HCT116 (cell line): ENCODE data around the gene CHCHD3. TPM values are rescaled to one million over a fixed set of nuclear protein-coding genes. Genes with fewer than 3 reads are reported as not detected.

ENCODE experiments used
- ATAC-seq: fragments of 200-7000 bp; cut with Tn5 transposase; 2 replicates; pipeline ENCODE4 v1.9.1; 2020; ENCODE audit warnings: mild to moderate bottlenecking, moderate library complexity
- BruUV-seq: library from RNA; stranded (reverse); fragments of 400-500 nt; replicated peaks from 2 replicates; lab custom pipeline; 2021; lab: Mats Ljungman, UMichigan
- CTCF ChIA-PET: fragments of 300-600 bp; sonication (Branson Sonifier 250); formaldehyde crosslinking; loops from one replicate; lab custom pipeline; 2021; ENCODE audit warnings: antibody characterized with exemption; lab: Charles Lee
- POLR2A ChIA-PET: fragments of 300-600, 350-600 bp; sonication (Branson Sonifier 250); formaldehyde crosslinking; loops from one replicate; lab custom pipeline; 2021; ENCODE audit warnings: antibody characterized with exemption; lab: Charles Lee
- RAD21 ChIA-PET, 2 experiments: fragments of 300-600 bp; sonication (Branson Sonifier 250); formaldehyde crosslinking; loops; one replicate each; lab custom pipeline; 2023; ENCODE audit warnings: low total read pairs in 2 of 2; ENCODE audit not compliant: uncharacterized antibody in 2 of 2, unreplicated experiment in 2 of 2, low non-redundant PET in 1 of 2; lab: Charles Lee
- DNase-seq: peaks from one replicate; pipeline ENCODE4 v3.0.0-alpha.2; 2010; ENCODE audit warnings: low read depth, low spot score
- H2AFZ ChIP-seq: fragments of 200-600 bp; shearing (Covaris generic), sonication (generic); 2 replicates; pipeline ENCODE4 v1.6.1; 2017; ENCODE audit warnings: low read depth, mixed run types, mixed read lengths, antibody characterized with exemption, low read length; ENCODE audit not compliant: poor library complexity, severe bottlenecking
- H3K27ac ChIP-seq: 2 replicates; pipeline ENCODE4 v1.5.1; 2012; ENCODE audit warnings: low read depth, low read length
- H3K27me3 ChIP-seq: fragments of 200-600 bp; sonication (generic); 2 replicates; pipeline ENCODE4 v1.6.1; 2016; ENCODE audit warnings: mixed run types, low read length, mixed read lengths; ENCODE audit not compliant: insufficient read depth
- H3K36me3 ChIP-seq, 2 experiments: fragments of 200-500 bp in 1 of 2; fragments of 200-600 bp in 1 of 2; sonication (Bioruptor generic) in 1 of 2; sonication (generic) in 1 of 2; 2 replicates each; pipeline versions ENCODE4 v1.5.1 to v1.6.1; 2014 to 2016; ENCODE audit warnings: low read length in 2 of 2, inconsistent platforms in 1 of 2, mixed read lengths in 1 of 2, mixed run types in 1 of 2; ENCODE audit not compliant: insufficient read depth in 2 of 2, control insufficient read depth in 1 of 2
- H3K4me1 ChIP-seq, 2 experiments: fragments of 200-600 bp in 1 of 2; sonication (generic) in 1 of 2; 2 replicates each; pipeline versions ENCODE4 v1.5.1 to v1.6.1; 2012 to 2017; ENCODE audit warnings: low read length in 2 of 2, inconsistent platforms in 1 of 2, mild to moderate bottlenecking in 1 of 2, mixed read lengths in 1 of 2, mixed run types in 1 of 2, moderate library complexity in 1 of 2; ENCODE audit not compliant: insufficient read depth in 2 of 2, control insufficient read depth in 1 of 2
- H3K4me2 ChIP-seq: fragments of 200-600 bp; sonication (generic); 2 replicates; pipeline ENCODE4 v1.6.1; 2017; ENCODE audit warnings: mixed run types, low read length, mixed read lengths
- H3K4me3 ChIP-seq, 2 experiments: fragments of 200-600 bp in 1 of 2; sonication (generic) in 1 of 2; replicated peaks in 1 of 2; 2 replicates each; pipeline ENCODE4 v1.5.1; 2011 to 2016; ENCODE audit warnings: low read length in 2 of 2, control low read depth in 1 of 2, low read depth in 1 of 2, mild to moderate bottlenecking in 1 of 2, mixed read lengths in 1 of 2, mixed run types in 1 of 2
- H3K79me2 ChIP-seq: fragments of 200-600 bp; sonication (generic); 2 replicates; pipeline ENCODE4 v1.6.1; 2017; ENCODE audit warnings: mild to moderate bottlenecking, mixed run types, low read length, moderate library complexity, mixed read lengths; ENCODE audit not compliant: insufficient read depth
- H3K9ac ChIP-seq: fragments of 200-600 bp; sonication (generic); 2 replicates; pipeline ENCODE4 v1.6.1; 2016; ENCODE audit warnings: low read length, mixed read lengths
- H3K9me2 ChIP-seq: fragments of 200-600 bp; sonication (generic), shearing (Covaris generic); 2 replicates; pipeline ENCODE4 v1.6.1; 2017; ENCODE audit warnings: mixed run types, mild to moderate bottlenecking, moderate library complexity; ENCODE audit not compliant: insufficient read depth
- H3K9me3 ChIP-seq, 2 experiments: fragments of 200-500 bp in 1 of 2; fragments of 200-600 bp in 1 of 2; sonication (Bioruptor generic) in 1 of 2; sonication (generic) in 1 of 2; 2 replicates each; pipeline ENCODE4 v1.6.1; 2014 to 2017; ENCODE audit warnings: low read length in 2 of 2, mixed read lengths in 2 of 2, inconsistent platforms in 1 of 2, low read depth in 1 of 2, mild to moderate bottlenecking in 1 of 2, mixed run types in 1 of 2, moderate library complexity in 1 of 2; ENCODE audit not compliant: control insufficient read depth in 1 of 2, insufficient read depth in 1 of 2
- H4K20me1 ChIP-seq: fragments of 200-600 bp; sonication (generic), shearing (Covaris generic); 2 replicates; pipeline ENCODE4 v1.6.1; 2017; ENCODE audit warnings: mixed run types, mild to moderate bottlenecking, moderate library complexity; ENCODE audit not compliant: insufficient read depth
- ATF3 ChIP-seq: IDR thresholded peaks from 2 replicates; pipeline ENCODE4 v1.6.1; 2012
- CEBPB ChIP-seq: IDR thresholded peaks from 2 replicates; pipeline ENCODE4 v1.6.1; 2012; ENCODE audit warnings: low read depth
- CTCF ChIP-seq, 3 experiments: fragments of 200-600 bp in 1 of 3; sonication (generic) in 1 of 3; IDR thresholded peaks in 2 of 3; conservative IDR thresholded peaks in 1 of 3; 2 replicates each; pipeline ENCODE4 v1.5.1; 2012 to 2017; ENCODE audit warnings: low read depth in 2 of 3, low read length in 2 of 3, antibody characterized with exemption in 1 of 3, borderline replicate concordance in 1 of 3, control low read depth in 1 of 3, mild to moderate bottlenecking in 1 of 3, mixed read lengths in 1 of 3, mixed run types in 1 of 3, moderate library complexity in 1 of 3; ENCODE audit not compliant: insufficient read depth in 1 of 3
- EGR1 ChIP-seq: IDR thresholded peaks from 2 replicates; pipeline ENCODE4 v1.6.1; 2012; ENCODE audit warnings: low read depth
- EZH2 ChIP-seq: fragments of 200-600 bp; sonication (generic); IDR thresholded peaks from 2 replicates; pipeline ENCODE4 v1.6.1; 2017; ENCODE audit warnings: antibody characterized with exemption, mixed run types
- EZH2phosphoT487 ChIP-seq: fragments of 200-600 bp; IDR thresholded peaks from 2 replicates; pipeline ENCODE4 v1.6.1; 2018; ENCODE audit warnings: antibody characterized with exemption, borderline replicate concordance
- FOSL1 ChIP-seq: IDR thresholded peaks from 2 replicates; pipeline ENCODE4 v1.6.1; 2012; ENCODE audit warnings: low read depth
- JUND ChIP-seq: IDR thresholded peaks from 2 replicates; pipeline ENCODE4 v1.6.1; 2012
- POLR2A ChIP-seq: IDR thresholded peaks from 2 replicates; pipeline ENCODE4 v1.7.0; 2011; ENCODE audit warnings: borderline replicate concordance; ENCODE audit not compliant: insufficient read depth, insufficient read length; ENCODE audit errors: extremely low read depth
- POLR2AphosphoS5 ChIP-seq: IDR thresholded peaks from 2 replicates; pipeline ENCODE4 v1.6.1; 2011; ENCODE audit warnings: mild to moderate bottlenecking, low read depth, low read length, moderate library complexity
- REST ChIP-seq: IDR thresholded peaks from 2 replicates; pipeline ENCODE4 v1.6.1; 2012; ENCODE audit warnings: low read depth
- SP1 ChIP-seq: IDR thresholded peaks from 2 replicates; pipeline ENCODE4 v1.6.1; 2012; ENCODE audit warnings: low read depth
- SRF ChIP-seq: IDR thresholded peaks from 2 replicates; pipeline ENCODE4 v1.6.1; 2012; ENCODE audit warnings: low read depth
- TCF7L2 ChIP-seq: IDR thresholded peaks from 2 replicates; pipeline ENCODE4 v1.7.0; 2011; ENCODE audit warnings: borderline replicate concordance, inconsistent platforms; ENCODE audit not compliant: insufficient read depth, insufficient read length; ENCODE audit errors: extremely low read depth
- YY1 ChIP-seq: IDR thresholded peaks from 2 replicates; pipeline ENCODE4 v1.6.1; 2011; ENCODE audit warnings: low read length, low read depth, moderate library complexity, mild to moderate bottlenecking; ENCODE audit not compliant: insufficient replicate concordance; ENCODE audit errors: extremely low read depth
- ZFX ChIP-seq: fragments of 450-650 bp; IDR thresholded peaks from 2 replicates; pipeline ENCODE4 v1.6.1; 2017
- ZNF274 ChIP-seq: fragments of 200-500 bp; sonication (Bioruptor generic); IDR thresholded peaks from 2 replicates; pipeline ENCODE4 v1.6.1; 2014; ENCODE audit warnings: mild to moderate bottlenecking, low read depth, low read length, inconsistent platforms
- intact Hi-C: fragments of 100-400 bp; cut with micrococcal nuclease; formaldehyde crosslinking; loops from 2 replicates; pipeline ENCODE4 v1.10.0; 2022
- total RNA-seq: library from RNA; stranded (reverse); gene quantifications from one replicate; pipeline ENCODE4 v1.2.1, GENCODE V29; 2021; ENCODE audit not compliant: unreplicated experiment

Gene CHCHD3
- total RNA-seq, 1 experiment from 2014 or later = 73.5 TPM

GRCh38 chr7:133126422-133126821, 44.5 kb upstream of the CHCHD3 start:
- ChIA-PET CTCF (no interaction called here), POLR2A (no interaction called here)

More at GRCh38 chr7:133126422-133126821, 44.5 kb upstream of the CHCHD3 start:
- no peak overlapping the region for H3K27ac ChIP-seq
- TF ChIP-seq ZNF274 (no peak), REST (no peak), CEBPB (no peak), CTCF (IDR thresholded peaks at IDR 0.05 in 2 of 3, conservative IDR thresholded peaks at IDR 0.05 in 1 of 3; ENCODE audit: borderline replicate concordance in 1 of 3, insufficient read depth in 1 of 3, low read depth in 2 of 3, low read length in 2 of 3) (no peak), TCF7L2 (no peak), EZH2 (no peak), ZFX (no peak), SP1 (no peak), EGR1 (no peak), POLR2A (no peak), POLR2AphosphoS5 (no peak), SRF (no peak), ATF3 (no peak), FOSL1 (no peak), JUND (no peak), YY1 (no peak), EZH2phosphoT487 (no peak)
- no peaks in the 10 kb centered on the region for H3K9me3 ChIP-seq
- H3K27me3 ChIP-seq = no peaks in the 10 kb centered on the region
- no peaks in the 10 kb centered on the region for H3K9me2 ChIP-seq
- H3K4me3 ChIP-seq = no peak overlapping the region
- H4K20me1 ChIP-seq = no peaks in the 10 kb centered on the region
- no peak for DNase-seq
- no TSS peak for BruUV-seq
- H3K79me2 ChIP-seq = no peaks in the 10 kb centered on the region
- H3K4me2 ChIP-seq = no peak overlapping the region
- H2AFZ ChIP-seq = no peak overlapping the region
- no peaks in the 10 kb centered on the region for H3K36me3 ChIP-seq
- no peak overlapping the region for H3K9ac ChIP-seq
- intact Hi-C loops = no loop called here
- H3K4me1 ChIP-seq = no peaks in the 10 kb centered on the region
- ATAC-seq = no peak
- RAD21 ChIA-PET = no interaction called here
